NCI-H446 (cell line): Measurements from ENCODE around the gene LZTS3.
"Not testable (repeated sequence)": the region's sequence is repeated elsewhere in the genome, so short reads cannot be mapped to it uniquely, and the experiment has no call there.

Source experiments
- DNase-seq, 2 experiments: peaks; one replicate each; lab custom pipeline; 2025; lab: John Stamatoyannopoulos, UW

Gene LZTS3

DNA sequence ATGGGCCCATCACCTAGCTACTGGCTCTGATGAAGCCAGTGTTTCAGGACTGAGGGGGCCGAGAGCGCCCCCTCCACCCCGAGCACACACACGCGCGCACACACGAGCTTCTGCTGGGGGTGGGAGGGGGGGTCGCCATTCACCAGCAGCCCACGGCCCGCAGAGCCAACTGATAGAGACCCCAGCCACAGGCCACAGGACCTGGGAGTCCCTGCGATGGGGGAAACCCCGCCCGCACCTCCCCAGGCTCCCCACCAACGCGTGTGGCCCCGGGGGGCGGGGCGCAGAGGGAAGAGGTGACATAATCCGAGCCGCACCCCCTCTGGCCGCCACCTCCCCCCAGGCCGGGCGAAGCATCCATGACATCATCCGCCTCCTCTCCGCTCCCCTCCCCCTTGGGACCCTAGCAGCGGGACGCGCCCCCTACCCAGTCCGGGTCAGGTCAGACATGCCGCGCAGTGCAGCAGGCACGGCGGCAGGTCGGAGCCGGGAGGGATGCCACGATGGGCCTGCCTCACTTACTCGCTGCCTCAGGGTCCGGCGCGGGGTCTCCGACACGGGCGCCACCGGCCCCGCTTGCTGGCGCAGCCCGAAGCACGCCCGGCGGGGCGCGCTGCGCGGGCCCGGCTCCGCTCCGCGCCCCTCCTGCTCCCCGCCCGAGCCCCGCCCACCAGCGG, at the start of gene LZTS3:
Gene LZTS3 (minus strand): TSS at position 617 of the 677 bp plus-strand sequence. CDS start 6,386 bp downstream, outside the sequence.
- peak; percentile 79 to 82 for DNase-seq

DNA sequence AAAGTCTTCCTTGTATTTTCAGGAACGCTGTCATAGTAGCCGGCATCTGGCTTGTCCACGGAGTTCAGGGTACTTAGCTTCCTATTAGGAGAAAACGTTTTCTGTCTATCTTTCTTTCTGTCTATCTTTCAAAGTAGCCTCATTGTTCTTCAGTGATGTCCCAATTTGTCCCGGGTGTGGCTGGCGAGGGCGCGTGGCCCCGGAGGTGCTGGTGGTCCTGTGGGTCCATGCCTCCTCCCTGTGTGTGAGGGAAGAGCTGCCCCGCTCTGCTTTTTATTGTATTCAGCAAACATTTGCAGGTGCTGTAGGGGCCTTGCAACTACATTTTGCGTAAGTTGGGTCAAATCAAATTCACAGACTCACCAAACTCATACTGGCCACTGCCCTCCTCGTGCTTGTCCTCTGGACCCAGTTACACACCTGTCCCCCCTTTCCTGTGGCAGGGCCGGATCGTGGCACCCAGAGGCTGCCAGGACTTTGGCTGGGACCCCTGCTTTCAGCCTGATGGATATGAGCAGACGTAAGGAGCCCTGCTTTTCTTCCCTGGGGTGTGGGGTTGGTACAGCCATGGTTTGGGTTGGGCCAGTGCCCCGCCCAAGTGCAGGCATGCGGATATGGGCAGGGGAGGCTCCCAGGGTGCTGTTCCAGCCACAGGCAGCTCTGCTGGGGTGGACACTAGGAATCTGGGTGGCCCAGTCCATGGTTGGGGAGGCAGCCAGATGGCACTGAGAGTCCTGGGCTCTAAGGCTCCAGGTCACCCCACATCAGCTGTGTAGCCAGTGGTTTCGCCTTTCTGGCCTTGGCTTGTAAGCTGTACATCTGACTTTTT, 48.3 kb upstream of the LZTS3 start:
- no peak for DNase-seq

DNA sequence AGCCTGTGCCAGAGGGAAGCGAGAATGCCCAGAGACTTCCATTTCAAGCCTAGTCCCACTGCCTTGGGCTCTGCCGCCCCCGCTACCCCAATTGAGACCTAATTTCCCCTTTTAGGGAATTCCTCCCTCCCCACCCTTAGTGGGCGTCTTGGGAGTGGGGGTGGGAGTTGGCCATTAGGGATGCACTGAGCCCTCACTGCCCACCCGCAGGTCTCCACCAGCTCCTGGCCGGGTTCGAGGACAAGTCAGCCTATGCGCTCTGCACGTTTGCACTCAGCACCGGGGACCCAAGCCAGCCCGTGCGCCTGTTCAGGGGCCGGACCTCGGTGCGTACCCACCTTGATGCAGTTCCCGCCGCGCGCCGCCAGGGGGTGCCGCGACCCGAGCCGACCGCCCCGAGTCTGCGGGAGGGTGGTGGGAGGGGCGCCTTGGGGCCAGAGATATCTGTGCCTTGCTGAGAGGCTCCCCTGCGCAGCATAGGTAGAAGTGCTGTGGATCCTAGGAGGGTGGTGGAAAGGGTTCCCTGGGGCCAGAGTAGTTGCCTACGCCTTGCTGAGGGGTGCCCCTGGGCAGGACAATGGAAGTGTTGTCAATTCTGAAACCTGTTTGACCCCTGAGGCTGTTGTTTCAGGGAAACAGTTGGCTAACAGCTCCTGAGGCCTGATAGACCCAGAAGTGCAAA, 45.1 kb upstream of the LZTS3 start:
- DNase-seq, result peak in 1 of 2 experiments; percentile 14

DNA sequence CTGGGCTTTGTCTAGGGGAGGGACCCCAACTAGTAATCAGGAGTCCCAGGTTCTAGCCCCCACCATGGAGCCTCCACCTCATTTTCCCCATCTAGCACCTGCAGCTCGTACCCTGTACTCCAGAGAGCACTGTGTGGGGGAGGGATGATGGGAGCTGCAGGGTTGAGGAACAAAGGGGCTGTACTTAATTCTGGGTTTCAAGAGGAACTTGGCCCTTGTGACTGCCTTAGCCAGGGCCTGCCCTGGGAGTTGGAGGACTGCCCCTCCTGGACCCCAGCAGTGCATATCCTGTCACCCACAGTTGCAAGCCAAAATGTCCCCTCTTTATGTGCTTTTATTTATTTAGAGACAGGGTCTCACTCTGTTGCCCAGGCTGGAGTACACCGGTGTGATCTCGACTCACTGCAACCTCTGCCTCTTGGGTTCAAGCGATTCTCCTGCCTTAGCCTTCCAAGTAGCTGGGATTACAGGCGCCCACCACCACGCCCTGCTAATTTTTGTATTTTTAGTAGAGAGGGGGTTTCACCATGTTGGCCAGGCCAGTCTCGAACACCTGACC, 42.1 kb upstream of the LZTS3 start:
- not testable (repeated sequence) for DNase-seq

DNA sequence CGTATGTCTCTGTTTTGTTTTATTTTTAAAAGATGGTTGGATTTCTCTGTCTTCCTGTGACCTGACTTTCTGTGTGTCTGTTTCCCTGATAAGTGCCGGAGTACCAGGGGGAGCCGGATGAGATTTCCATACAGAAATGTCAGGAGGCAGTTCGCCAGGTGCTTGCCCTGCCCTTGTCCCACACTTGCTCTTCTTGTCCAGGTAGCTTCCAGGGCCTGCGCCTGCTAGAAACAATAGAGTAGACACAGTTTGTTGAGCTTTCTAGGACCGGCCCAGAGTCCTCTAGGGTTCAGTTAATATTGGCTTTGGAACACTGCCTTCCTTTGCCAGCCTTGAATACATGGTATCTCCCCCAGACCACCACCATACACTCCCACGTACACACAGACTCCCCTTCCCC, 39.9 kb upstream of the LZTS3 start:
- DNase-seq, result no peak

DNA sequence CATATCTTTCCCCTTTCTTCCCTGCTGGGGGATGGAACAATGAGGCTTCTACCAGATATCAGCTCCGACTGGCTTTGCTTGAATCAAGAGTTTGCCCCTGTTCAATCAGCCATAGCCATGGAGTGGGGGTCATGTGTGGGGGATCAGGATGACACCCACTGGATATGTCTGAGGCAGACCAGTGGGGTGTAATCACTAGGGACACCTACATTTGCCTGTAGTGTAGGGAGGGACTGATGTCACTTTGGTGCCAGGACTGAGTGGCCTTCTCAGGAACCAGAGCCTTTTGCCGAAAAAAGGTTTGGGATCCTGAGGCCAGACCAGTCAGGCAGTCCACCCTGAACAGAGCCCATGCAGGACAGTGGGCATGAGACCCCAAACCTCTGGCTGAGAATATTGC, 37.0 kb upstream of the LZTS3 start:
- no peak for DNase-seq

DNA sequence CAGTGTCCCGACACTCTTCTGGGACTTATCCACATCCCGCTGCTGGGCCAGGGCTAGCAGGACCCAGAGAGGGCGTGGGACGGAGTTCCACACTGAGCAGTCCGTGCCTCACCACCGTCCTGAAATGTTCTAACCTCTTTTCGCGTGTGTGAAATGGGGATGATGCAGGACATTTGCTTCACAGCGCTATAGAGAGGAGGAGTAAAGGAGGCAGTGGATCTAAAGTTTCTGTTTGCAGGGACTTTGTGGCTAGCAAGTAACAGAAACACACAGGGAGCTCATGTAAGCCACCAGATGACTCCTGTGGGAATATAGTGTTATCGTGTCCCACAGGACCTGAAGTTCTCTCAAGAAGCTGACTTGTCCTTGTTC, 36.6 kb upstream of the LZTS3 start:
- DNase-seq, result no peak

DNA sequence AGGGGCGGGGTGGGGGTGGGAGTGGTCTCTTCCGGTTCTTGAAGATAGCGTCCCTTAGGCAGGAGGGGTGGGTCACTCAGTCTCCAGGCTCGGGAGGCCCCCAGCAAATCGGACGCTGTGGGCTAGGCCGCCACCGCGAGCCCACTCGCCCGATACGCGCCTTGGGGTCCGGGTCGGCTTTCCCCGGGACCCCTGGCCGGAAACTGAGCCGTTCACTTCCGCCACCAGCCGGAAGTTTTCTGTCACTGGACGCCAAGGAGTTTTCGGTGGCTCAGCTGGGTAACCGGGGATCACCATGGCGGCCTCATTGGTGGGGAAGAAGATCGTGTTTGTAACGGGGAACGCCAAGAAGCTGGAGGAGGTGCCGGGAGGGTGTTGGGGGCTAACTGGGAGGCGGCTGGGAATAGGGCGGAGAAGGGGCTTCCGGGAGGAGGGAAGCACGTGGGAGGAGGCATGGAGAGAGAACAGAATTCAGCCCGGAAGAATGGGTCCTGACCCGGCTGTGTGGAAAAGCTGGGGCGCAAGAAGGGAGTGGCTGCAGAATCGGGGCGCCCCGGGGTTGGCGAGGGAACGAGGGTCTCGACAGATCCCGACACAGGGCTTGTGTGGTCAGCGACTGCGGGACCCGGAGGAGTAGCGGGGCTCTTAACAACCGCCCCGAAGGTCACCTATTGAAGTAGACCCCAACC, 36.1 kb upstream of the LZTS3 start, which contains the start of gene ITPA:
Gene ITPA (plus strand): TSS at position 242 of the 689 bp plus-strand sequence. CDS start 54 bp downstream, at position 296.
- peak; percentile 27 to 63 for DNase-seq

DNA sequence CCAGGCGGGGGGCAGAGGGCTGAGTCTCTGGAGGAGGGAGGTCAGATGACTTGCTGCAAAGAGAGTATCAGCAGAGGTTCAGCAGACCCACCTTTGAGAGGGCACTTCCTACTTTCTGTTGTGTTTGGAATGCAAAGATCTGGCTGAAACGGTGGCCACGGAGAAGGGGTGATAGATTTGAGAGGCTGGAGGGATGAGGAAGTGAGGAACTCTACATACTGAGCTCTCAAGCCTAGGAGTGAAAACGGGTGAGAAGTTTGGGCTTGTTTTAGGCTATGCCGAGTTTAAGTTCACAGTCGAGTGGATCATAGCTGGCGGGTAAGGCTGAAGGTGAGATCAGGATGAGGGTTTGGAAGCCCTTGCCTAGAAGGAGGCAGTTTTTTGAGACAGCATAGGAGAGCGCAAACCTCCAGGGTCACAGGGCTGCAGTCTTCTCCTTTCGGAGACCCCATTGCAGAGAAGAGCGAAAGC, 35.5 kb upstream of the LZTS3 start:
- no peak for DNase-seq

DNA sequence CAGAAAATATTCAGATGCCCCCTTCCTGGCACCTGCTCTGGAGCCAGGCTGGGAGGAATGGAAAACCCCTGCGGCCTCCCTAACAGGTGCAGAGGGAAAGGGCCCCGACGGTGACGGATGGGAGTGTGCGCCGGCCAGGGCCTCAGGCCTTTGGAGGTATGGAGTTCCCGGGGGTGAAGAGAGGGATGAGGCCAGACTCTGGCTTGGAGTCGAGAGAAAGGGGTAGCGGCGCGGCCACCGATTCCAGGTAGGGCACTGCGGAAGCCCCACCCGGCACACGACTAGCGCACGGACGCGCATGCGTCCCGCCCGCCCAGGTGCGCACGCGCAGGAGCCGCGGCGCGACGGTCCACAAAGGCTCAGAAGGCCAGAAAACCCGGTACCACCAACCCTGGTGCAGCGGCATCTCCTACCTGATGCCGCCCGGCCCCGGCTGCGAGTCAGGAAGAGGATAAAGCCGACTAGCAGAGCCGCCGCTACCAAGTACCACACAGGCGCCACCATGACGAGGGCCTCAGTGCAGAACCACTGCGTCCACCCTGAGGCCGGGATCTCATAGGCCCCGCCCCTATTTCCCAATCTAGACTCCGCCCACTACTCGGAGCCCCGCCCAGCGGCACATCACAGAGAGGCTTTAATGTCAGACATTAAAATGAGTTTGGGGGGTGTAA, 30.9 kb upstream of the LZTS3 start, which contains the start of gene DDRGK1:
Gene DDRGK1 (minus strand): TSS at position 559 of the 671 bp plus-strand sequence. CDS start 55 bp downstream, at position 504.
- peak; percentile 86 to 90 for DNase-seq

DNA sequence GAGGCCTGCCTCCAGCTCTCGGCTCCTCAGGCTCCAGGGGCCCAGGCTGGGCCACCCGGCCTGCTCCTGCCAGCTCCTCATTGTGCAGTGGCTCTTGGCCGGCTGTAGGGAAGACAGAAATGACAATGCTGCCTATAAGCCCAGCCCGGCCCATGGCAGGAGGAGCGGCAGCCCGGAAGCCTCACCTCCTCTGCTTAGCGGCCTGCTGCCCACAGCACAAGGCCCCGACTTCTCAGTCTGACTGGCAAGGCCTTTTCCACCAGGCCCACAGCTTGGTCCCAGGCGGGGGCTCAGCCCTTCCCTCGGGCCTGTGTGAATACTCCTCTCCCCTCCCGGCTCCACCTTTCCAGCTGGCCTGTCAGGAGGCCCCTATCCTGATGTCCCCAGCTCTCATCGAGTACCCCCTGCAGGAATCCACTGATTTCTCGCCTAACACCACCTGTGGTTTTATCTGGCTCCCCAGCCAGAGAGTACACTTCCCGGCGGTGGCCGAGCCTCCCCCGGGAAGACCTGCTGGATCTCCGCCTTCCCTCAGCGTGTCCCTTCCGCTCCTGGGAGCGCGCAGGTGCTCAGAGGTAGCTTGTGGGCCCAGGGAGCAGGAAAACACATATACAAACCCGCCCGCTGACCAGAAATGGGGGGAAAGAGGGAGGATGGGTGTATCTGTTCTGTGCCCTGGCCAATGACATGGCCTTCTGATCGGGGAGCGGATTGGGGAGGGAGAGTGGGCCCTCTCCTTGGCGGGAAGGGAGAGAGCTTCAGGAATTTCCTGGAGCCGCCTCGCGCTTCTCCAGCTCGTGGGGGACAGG, 30.2 kb upstream of the LZTS3 start:
- peak in 1 of 2 experiments; percentile 21 for DNase-seq

DNA sequence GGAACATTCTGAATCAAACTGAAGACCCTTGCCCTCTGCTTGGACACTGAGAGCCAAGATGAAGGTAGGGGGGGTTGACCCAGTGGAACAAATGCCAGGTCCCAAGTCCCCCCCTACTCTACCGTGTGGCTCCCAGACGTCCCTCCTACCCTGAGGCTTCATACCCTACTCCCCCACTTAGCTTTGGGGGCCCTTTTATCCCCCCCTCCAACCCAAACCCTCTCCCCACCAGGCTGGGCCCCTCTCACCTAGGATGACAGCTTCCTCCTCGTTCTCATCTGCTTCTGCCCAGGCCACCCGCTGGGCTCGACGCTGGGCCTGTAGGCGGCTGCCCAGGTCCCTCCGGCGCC, 29.6 kb upstream of the LZTS3 start:
- no peak for DNase-seq

DNA sequence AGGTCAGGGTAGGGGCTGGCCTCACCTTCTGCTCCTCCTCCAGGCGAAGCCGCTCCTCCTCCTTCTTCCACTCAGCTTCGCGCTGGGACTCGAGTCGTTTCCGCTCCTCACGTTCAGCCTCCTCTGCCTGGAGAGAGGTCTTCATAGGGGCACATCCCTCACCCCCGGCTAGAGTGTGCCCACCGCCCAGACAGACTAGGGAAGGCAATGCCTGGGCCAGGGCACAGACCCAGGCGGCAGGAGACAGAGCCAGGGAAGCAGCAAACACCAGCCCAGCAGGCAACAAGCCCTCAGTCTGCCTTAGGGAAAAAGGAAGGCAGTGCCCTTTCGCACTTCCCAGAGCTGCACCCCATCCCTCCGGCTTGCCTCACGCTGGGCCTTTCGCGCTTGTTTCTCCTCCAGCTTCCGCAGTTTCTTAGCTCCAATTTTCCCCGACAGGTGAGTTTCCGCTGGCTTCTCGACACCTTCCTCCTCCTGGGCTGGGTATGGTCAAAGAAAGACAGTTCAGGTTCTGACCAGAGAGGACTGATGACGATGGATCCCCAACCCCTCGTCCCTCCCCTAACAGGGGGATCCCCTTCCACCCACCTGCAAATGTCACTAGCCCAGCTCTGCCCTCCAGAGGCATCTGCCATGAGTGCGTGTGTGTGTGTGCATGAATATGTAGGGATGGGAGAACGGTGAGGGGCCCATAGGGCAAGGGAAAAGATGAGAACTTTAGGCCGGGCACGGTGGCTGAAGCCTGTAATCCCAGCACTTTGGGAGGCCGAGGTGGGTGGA, 26.8 kb upstream of the LZTS3 start:
- DNase-seq, result no peak

DNA sequence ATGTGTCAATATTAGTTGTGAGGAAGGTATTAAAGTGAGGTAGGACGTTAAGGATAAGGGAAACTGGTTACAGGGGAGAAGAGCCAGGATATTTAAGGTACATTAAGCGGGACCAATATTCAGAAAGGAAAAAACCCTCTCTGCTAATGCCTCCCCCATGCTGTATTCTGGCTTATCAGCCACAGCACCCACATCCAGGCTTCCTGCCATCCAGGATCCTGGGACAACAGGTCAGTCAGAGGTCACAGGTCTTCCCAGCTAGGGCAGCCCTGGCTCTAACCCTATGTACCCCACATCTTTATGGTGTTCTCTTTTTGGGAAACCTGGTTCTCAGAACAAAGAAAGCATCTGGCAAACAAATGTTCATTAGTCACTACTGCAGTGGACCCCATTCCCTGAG, 25.9 kb upstream of the LZTS3 start:
- DNase-seq, result no peak

DNA sequence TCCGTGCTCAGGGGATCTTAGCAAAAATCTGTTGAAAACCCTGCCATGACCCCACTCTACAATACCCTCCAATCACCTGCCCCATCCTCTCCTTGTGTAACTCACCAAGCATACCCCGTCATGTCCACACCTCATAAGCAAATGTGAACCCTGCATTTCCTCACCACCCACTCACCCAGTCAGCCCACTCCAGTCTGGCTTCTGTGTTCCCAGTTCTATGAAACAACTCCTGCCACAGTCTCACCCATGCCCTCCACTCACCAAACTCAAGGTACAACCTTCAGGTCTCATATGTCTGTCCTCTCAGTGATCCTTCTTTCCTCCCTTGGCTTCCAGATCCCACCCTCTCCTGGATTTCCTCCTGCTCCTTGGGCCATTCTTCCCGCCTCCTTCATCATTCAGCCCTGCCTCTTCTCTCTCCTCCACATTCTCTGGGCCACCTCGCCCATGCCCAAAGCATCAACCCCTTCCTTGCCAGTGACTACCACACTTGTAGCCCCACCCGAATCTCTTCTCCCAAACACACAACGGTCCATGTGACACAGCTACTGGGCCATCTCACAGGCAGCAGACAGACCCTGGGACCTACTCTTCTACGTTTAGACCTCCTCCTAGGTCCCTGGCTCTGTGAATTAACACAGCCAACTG, 22.4 kb upstream of the LZTS3 start:
- no peak for DNase-seq

DNA sequence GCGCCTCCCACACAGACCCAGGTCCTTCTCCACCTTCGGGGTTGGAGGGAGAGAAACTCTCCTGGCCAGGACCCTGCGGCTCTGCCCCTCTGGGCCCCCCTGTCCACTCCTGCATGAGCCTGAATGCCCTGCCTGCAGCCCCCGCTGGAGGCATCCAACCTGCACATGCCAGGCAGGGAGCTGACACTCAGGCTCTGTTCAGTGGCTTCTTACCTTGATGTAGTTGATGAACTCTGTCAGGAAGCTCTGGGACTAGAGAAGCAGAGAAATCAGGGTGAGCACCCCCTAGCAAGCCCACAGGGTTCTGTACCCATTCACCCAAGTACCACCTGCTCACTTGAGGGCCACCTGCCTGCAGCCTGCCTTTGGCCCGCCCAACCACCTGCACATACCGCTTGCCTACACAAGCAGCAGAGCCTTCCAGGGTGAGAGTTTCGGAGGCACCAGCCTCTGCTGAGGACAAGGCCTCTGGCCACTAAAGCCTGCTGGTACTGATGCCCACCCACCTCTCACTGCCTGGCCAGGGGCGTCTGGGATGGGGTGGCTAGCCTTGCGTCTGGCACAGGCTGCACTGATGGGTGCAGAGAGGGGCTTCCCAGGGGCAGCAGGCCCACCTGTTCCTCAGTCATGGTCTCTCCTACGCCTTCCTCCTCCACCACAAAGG, 21.4 kb upstream of the LZTS3 start:
- DNase-seq, result no peak

DNA sequence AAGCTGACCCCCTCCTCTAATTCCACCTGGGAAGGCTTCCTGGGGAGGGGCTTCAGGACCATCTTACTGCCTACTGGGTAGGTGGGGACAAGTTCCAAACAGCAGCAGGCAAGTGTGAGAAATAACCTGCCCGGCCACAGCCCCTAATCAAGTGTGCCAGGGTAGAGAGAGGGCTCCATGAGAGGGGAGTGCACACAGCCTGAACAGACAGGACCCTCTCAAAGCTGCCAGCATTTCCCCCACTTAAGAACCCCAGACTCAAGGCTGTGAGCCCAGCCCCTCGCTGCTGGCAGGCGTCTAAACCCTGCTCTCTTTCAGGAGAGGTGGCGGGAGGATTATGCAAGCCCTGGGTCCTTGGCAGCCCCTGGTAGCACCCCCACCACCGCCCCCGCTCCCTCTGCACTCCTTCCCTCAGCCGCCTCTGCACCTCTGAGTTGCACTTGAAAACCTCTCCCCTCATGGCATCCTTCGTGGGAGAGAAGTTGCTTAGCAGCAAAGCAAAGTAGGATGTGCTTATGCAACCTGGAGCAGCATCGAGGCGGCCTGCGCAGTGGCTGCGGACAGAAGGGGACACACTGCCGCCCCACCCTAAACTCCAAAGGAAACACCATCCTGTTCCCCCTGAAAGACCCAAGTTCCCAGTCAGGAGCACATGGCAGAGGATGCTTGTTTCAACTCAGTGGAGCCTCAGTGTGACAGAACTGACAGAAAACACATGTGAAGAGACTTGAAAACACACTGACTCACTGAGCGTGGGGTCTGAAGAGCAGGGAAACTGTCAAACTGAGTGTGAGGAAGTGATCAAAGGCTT, 20.7 kb upstream of the LZTS3 start:
- no peak for DNase-seq
